Measurements from ENCODE around the gene LRIT3.

Gene LRIT3

GRCh38 chr4:109810552-109811387 is 37.1 kb upstream of the LRIT3 start:
- DNase-seq (ENCODE audit: extremely low read depth, low read depth): no peak
- TF ChIP-seq CTCF (IDR thresholded peaks at IDR 0.05; ENCODE audit: low read depth, low read length): no peak

GRCh38 chr4:109811707-109812106 is 36.2 kb upstream of the LRIT3 start:
- no peak for TF ChIP-seq CTCF (IDR thresholded peaks at IDR 0.05; ENCODE audit: low read depth, low read length)
- no peak for DNase-seq (ENCODE audit: extremely low read depth, low read depth)

GRCh38 chr4:109815151-109816081 is 32.5 kb upstream of the LRIT3 start, which contains the start of gene GAR1:
Gene GAR1 (plus strand): TSS chr4:109815762. CDS start chr4:109816165, 403 bp downstream.
- DNase-seq (ENCODE audit: extremely low read depth, low read depth): peak; percentile 61
- TF ChIP-seq CTCF (IDR thresholded peaks at IDR 0.05; ENCODE audit: low read depth, low read length): no peak

- DNase-seq (ENCODE audit: extremely low read depth, low read depth): no peak
- no peak for TF ChIP-seq CTCF (IDR thresholded peaks at IDR 0.05; ENCODE audit: low read depth, low read length)
Observed at GRCh38 chr4:109816082-109816442, 31.8 kb upstream of the LRIT3 start.

GRCh38 chr4:109816894-109817293 is 31.0 kb upstream of the LRIT3 start:
- no peak for TF ChIP-seq CTCF (IDR thresholded peaks at IDR 0.05; ENCODE audit: low read depth, low read length)
- no peak for DNase-seq (ENCODE audit: extremely low read depth, low read depth)

- TF ChIP-seq CTCF (IDR thresholded peaks at IDR 0.05; ENCODE audit: low read depth, low read length): no peak
- DNase-seq (ENCODE audit: extremely low read depth, low read depth): no peak
Observed at GRCh38 chr4:109818268-109818667, 29.6 kb upstream of the LRIT3 start.

- TF ChIP-seq CTCF (IDR thresholded peaks at IDR 0.05; ENCODE audit: low read depth, low read length): no peak
- no peak for DNase-seq (ENCODE audit: extremely low read depth, low read depth)
Observed at GRCh38 chr4:109820563-109820962, 27.3 kb upstream of the LRIT3 start.

Data from AG09319 (cell line).